Endodermal cell (in vitro differentiated cells): ENCODE results near the gene RSPO3. TPM values are rescaled to one million over a fixed set of nuclear protein-coding genes. Genes with fewer than 3 reads are reported as not detected.
"Not testable (repeated sequence)": the region's sequence is repeated elsewhere in the genome, so short reads cannot be mapped to it uniquely, and the experiment has no call there.

Source experiments
- DNase-seq: peaks from one replicate; pipeline ENCODE4 v3.0.0-alpha.2; 2017
- H3K27ac ChIP-seq: 2 replicates; pipeline ENCODE4 v1.5.1; 2013; ENCODE audit warnings: mild to moderate bottlenecking, low read depth, low read length, moderate library complexity
- H3K27me3 ChIP-seq: 2 replicates; pipeline ENCODE4 v1.6.1; 2013; ENCODE audit warnings: mild to moderate bottlenecking, low read length, moderate library complexity; ENCODE audit not compliant: insufficient read depth, control insufficient read depth, poor library complexity, severe bottlenecking
- H3K36me3 ChIP-seq: 2 replicates; pipeline ENCODE4 v1.7.0; 2013; ENCODE audit warnings: mild to moderate bottlenecking, low read length, moderate library complexity; ENCODE audit not compliant: control insufficient read depth, insufficient read depth
- H3K4me1 ChIP-seq: one replicate; pipeline ENCODE4 v1.7.0; 2013; ENCODE audit warnings: low read length; ENCODE audit not compliant: control insufficient read depth, insufficient read depth
- H3K4me3 ChIP-seq: 2 replicates; pipeline ENCODE4 v1.5.1; 2013; ENCODE audit warnings: mild to moderate bottlenecking, low read length, moderate library complexity
- H3K9ac ChIP-seq: 2 replicates; pipeline ENCODE4 v1.6.1; 2013; ENCODE audit warnings: mild to moderate bottlenecking, low read length, moderate library complexity; ENCODE audit not compliant: poor library complexity, severe bottlenecking; ENCODE audit errors: extremely low read depth
- H3K9me3 ChIP-seq: 2 replicates; pipeline ENCODE4 v1.6.1; 2013; ENCODE audit warnings: mild to moderate bottlenecking, low read length, moderate library complexity; ENCODE audit not compliant: control insufficient read depth
- H3K27ac Mint-ChIP-seq: 2 replicates; pipeline ENCODE4 v1.8.0; 2020; ENCODE audit warnings: mixed read lengths
- H3K27me3 Mint-ChIP-seq: 2 replicates; pipeline ENCODE4 v1.8.0; 2021; ENCODE audit warnings: mild to moderate bottlenecking, mixed read lengths; ENCODE audit not compliant: insufficient read depth
- H3K36me3 Mint-ChIP-seq: 2 replicates; pipeline ENCODE4 v1.8.0; 2020; ENCODE audit warnings: low read depth, mixed read lengths
- H3K4me1 Mint-ChIP-seq: 2 replicates; pipeline ENCODE4 v1.8.0; 2020; ENCODE audit warnings: mixed read lengths
- H3K4me3 Mint-ChIP-seq: 2 replicates; pipeline ENCODE4 v1.8.0; 2020; ENCODE audit warnings: mild to moderate bottlenecking, moderate library complexity, mixed read lengths
- H3K9me3 Mint-ChIP-seq: 2 replicates; pipeline ENCODE4 v1.8.0; 2020; ENCODE audit warnings: mild to moderate bottlenecking, mixed read lengths
- WGBS, 2 experiments: methylation state at CpG; one replicate each; pipeline versions ENCODE4 v1.1.5 to v1.1.7; 2013; ENCODE audit warnings: missing lambda C conversion rate in 2 of 2, mixed read lengths in 1 of 2; ENCODE audit not compliant: insufficient coverage in 1 of 2, insufficient read length in 1 of 2; 5-methylcytosine and 5-hydroxymethylcytosine counted together
- total RNA-seq, 2 donors: library from RNA; stranded (reverse); fragmentation: NEBNext Ultra II Directional in 1 of 2; extraction: Animal tissue kit (Norgen Biotek cat#: 25700) in 1 of 2; gene quantifications; 2 replicates in 1 of 2; 3 replicates in 1 of 2; pipeline ENCODE4 v1.2.1, GENCODE V29; 2021
- TF ChIP-seq, protein P1 (sequence below): fragments of 200-600 bp; sonication (generic); conservative IDR thresholded peaks from 2 replicates; pipeline ENCODE4 v1.5.0; 2021; ENCODE audit warnings: antibody characterized with exemption, mild to moderate bottlenecking

Gene RSPO3
- total RNA-seq, 2 donors from 2014 or later: 0.20 to 0.31 TPM

DNA sequence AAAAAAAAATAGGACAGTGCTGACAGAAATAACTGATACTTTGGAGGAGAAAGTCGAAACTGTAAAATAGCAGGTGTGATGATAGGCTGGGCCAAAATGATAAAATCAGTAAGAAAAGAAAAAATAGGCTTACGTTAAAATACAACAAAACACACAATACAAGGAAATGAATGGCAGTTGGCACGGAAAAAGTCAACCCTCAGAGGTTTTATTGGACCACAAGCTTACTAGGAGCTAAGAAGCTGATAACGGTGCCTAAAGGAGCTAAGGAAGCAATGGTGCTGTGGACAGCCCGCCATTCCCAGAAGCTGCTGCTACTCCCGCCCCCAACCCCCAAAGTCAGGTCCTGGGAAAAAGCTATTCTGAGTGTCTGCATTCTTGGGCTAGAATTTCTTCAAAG lies 92.3 kb downstream of the RSPO3 start:
- H3K36me3 ChIP-seq: no peaks in the 10 kb centered on the region
- peaks cover 8% of the 10 kb centered on the region for H3K27me3 Mint-ChIP-seq
- H3K9me3 ChIP-seq: no peaks in the 10 kb centered on the region
- H3K4me1 ChIP-seq: no peaks in the 10 kb centered on the region
- peaks cover 6% of the 10 kb centered on the region for H3K9me3 Mint-ChIP-seq
- H3K27ac Mint-ChIP-seq: no peak overlapping the region
- H3K36me3 Mint-ChIP-seq: no peaks in the 10 kb centered on the region
- H3K4me3 ChIP-seq: no peak overlapping the region
- H3K4me1 Mint-ChIP-seq: no peaks in the 10 kb centered on the region
- DNase-seq: no peak
- H3K27me3 ChIP-seq: peaks cover 18% of the 10 kb centered on the region
- H3K9ac ChIP-seq: no peak overlapping the region
- TF ChIP-seq, protein P1, sequence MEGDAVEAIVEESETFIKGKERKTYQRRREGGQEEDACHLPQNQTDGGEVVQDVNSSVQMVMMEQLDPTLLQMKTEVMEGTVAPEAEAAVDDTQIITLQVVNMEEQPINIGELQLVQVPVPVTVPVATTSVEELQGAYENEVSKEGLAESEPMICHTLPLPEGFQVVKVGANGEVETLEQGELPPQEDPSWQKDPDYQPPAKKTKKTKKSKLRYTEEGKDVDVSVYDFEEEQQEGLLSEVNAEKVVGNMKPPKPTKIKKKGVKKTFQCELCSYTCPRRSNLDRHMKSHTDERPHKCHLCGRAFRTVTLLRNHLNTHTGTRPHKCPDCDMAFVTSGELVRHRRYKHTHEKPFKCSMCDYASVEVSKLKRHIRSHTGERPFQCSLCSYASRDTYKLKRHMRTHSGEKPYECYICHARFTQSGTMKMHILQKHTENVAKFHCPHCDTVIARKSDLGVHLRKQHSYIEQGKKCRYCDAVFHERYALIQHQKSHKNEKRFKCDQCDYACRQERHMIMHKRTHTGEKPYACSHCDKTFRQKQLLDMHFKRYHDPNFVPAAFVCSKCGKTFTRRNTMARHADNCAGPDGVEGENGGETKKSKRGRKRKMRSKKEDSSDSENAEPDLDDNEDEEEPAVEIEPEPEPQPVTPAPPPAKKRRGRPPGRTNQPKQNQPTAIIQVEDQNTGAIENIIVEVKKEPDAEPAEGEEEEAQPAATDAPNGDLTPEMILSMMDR: no peak
- WGBS, 2 experiments: 90 to 100% methylated on average over 3 to 6 of the region's 6 CpGs
- no peak overlapping the region for H3K27ac ChIP-seq
- H3K4me3 Mint-ChIP-seq: no peak overlapping the region

GRCh38 chr6:127212376-127212775 lies 93.9 kb downstream of the RSPO3 start:
- Mint-ChIP-seq H3K27ac (no peak overlapping the region), H3K36me3 (no peaks in the 10 kb centered on the region), H3K9me3 (peaks cover 6% of the 10 kb centered on the region), H3K27me3 (peaks cover 20% of the 10 kb centered on the region), H3K4me1 (no peaks in the 10 kb centered on the region), H3K4me3 (no peak overlapping the region)
- TF ChIP-seq, protein P1: no peak
- Histone ChIP-seq H3K4me3 (no peak overlapping the region), H3K27ac (no peak overlapping the region), H3K9me3 (no peaks in the 10 kb centered on the region), H3K36me3 (no peaks in the 10 kb centered on the region), H3K9ac (no peak overlapping the region), H3K27me3 (peaks cover 35% of the 10 kb centered on the region), H3K4me1 (no peaks in the 10 kb centered on the region)
- DNase-seq: no peak

- H3K27ac ChIP-seq, H3K4me3 Mint-ChIP-seq, H3K4me3 ChIP-seq, H3K4me1 Mint-ChIP-seq, H3K27ac Mint-ChIP-seq, H3K9ac ChIP-seq, H3K36me3 ChIP-seq, H3K4me1 ChIP-seq, H3K36me3 Mint-ChIP-seq, H3K9me3 ChIP-seq, DNase-seq, H3K9me3 Mint-ChIP-seq: not testable (repeated sequence)
- peaks cover 22% of the 10 kb centered on the region for H3K27me3 Mint-ChIP-seq
- peaks cover 43% of the 10 kb centered on the region for H3K27me3 ChIP-seq
- 95 to 99% methylated on average over 12 to 13 of the region's 13 CpGs for WGBS, 2 experiments
Observed at GRCh38 chr6:127214032-127214431, 95.6 kb downstream of the RSPO3 start.

GRCh38 chr6:127214531-127214930 lies 96.1 kb downstream of the RSPO3 start:
- H3K9ac ChIP-seq, H3K9me3 ChIP-seq, H3K27ac ChIP-seq, H3K4me3 Mint-ChIP-seq, H3K4me3 ChIP-seq, H3K36me3 ChIP-seq, H3K27ac Mint-ChIP-seq, H3K4me1 Mint-ChIP-seq, H3K4me1 ChIP-seq, DNase-seq, H3K9me3 Mint-ChIP-seq, H3K36me3 Mint-ChIP-seq: not testable (repeated sequence)
- peaks cover 24% of the 10 kb centered on the region for H3K27me3 Mint-ChIP-seq
- H3K27me3 ChIP-seq: peaks cover 48% of the 10 kb centered on the region
- 95 to 98% methylated on average over 16 to 31 of the region's 31 CpGs for WGBS, 2 experiments
